Uterus (tissue), 2 donors: ENCODE data around the gene RAB3IL1.

ENCODE experiments used
- CTCF ChIP-seq, 4 experiments: fragments of 200-600 bp in 2 of 4; fragments of 450-650 bp in 2 of 4; sonication (generic) in 2 of 4; IDR thresholded peaks; one replicate each; pipeline ENCODE4 v1.5.1; 2016 to 2019; ENCODE audit warnings: antibody characterized with exemption in 4 of 4, mild to moderate bottlenecking in 2 of 4, moderate library complexity in 1 of 4
- POLR2A ChIP-seq, 2 donors: fragments of 450-650 bp; IDR thresholded peaks; one replicate each; pipeline ENCODE4 v1.6.1; 2016; ENCODE audit warnings: antibody characterized with exemption in 2 of 2, mild to moderate bottlenecking in 1 of 2, moderate library complexity in 1 of 2

- TF ChIP-seq CTCF (IDR thresholded peaks at IDR 0.05) (no peak), POLR2A (IDR thresholded peaks at IDR 0.05) (no peak)
These were observed 21.7 kb downstream of the RAB3IL1 start for GRCh38 chr11:61895718-61896059.
